ENCODE measurements around the gene ROCK2.
A peak's percentile ranks its signal among the peaks of the same experiment; 100 is the strongest.

ROCK2 gene

DNA sequence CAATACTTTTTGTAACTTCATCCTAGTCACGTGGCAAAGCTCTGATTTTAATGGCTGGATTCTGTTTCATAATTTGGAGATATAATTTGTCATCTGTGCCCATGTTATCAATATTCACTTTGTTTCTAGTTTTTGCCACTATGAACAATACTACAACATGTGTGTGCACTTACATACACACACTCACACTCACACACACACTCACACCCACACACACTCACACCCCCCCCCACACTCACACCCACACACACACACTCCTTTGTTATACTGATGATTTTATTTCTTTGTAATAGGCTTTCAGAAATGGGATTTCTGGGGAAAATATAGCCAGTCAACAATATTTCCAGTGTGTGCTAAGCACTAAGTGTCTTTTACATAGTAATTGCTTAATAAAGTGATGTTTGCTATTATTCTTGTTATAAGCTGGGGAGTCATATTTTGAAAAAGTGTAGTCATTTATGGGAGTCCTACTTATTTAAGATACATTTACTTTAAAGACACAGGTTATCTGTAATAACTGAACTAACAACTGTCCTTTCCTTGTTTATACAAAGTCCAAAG is 22.8 kb upstream of the ROCK2 start:
- no peak for DNase-seq (ENCODE audit: low spot score)

GRCh38 chr2:11366326-11366741 is 21.9 kb upstream of the ROCK2 start:
- DNase-seq (ENCODE audit: low spot score): no peak

DNA sequence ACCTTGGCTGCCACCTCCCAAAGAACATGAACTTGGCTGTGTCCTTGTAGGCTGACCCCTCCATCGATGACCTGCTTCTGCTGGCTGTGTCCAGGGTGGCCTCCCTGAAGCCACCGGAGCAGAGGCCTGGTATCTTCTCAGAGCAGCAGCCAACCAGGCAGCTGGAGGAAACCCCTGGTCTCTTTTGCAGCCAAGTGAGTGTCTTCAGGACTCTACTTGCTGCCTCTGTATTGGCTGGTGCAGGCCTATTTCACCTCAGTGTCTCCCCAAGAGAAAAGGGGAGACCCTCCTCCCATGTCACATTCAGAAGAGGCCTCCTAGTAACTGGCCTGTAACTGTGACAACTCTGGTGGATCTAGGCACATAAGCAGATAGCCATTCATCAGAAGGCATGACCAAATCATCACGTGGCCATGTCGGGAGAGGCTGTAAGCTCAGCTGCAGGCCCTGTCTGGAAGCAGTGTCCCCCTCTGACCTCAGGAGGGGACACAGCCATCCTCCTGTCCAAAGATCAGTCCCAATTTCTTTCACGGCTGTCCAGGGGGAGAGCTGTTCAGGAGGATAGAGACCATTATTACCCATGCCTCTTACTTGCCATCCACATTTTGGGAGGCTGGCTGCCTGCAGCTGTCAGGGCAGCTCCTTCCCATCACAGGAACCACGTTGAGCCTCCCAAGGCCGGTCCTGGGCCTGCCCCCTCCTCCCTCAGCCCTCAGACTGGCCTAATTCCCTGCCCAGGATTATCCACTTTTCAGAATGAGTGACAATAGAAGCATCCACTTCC is 20.9 kb upstream of the ROCK2 start:
- no peak for DNase-seq (ENCODE audit: low spot score)

GRCh38 chr2:11364565-11364887 is 20.1 kb upstream of the ROCK2 start:
- DNase-seq (ENCODE audit: low spot score): no peak

- DNase-seq (ENCODE audit: low spot score): no peak
These were observed 19.6 kb upstream of the ROCK2 start for GRCh38 chr2:11363868-11364564.

- DNase-seq (ENCODE audit: low spot score): no peak
These were observed 15.4 kb upstream of the ROCK2 start for GRCh38 chr2:11359865-11360264.

- no peak for DNase-seq (ENCODE audit: low spot score)
These were observed 13.1 kb upstream of the ROCK2 start for GRCh38 chr2:11357428-11357972.

GRCh38 chr2:11356764-11357163 is 12.3 kb upstream of the ROCK2 start:
- no peak for DNase-seq (ENCODE audit: low spot score)

DNA sequence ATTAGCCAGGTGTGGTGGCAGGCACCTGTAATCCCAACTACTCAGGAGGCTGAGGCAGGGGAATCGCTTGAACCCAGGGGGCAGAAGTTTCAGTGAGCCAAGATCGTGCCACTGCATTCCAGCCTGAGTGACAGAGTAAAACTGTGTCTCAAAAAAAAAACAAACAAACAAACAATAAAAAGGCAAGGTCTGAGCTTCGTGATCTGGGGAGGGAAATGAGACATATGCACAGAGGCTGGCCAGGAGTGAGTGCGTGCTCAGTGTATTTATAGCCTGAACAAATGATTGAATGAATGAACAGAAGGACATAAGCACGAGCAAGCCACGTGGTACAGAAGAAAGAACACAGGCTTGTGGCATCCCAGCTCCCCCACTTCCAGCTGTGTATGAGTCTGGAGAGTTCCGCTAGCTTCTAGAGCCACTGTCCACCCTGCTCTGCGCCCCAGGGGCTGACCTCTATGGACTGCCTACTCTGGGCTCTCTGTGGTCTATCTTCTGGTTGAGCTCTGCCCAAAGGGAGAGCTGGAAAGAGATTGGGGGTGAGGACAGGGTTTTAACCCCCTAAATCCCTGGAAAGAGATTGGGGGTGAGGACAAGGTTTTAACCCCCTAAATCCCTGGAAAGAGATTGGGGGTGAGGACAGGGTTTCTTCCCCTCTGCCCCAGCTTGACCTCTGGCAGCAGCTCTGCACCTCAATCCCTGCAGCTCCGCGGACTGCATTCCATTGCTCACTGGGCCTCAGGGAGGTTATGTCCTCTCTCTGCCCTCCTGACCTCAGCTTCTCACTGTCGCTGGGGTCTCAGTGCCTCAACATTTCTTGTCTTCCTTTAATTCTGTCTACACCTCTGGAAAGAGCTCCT is 11.0 kb upstream of the ROCK2 start:
- DNase-seq (ENCODE audit: low spot score): no peak

DNA sequence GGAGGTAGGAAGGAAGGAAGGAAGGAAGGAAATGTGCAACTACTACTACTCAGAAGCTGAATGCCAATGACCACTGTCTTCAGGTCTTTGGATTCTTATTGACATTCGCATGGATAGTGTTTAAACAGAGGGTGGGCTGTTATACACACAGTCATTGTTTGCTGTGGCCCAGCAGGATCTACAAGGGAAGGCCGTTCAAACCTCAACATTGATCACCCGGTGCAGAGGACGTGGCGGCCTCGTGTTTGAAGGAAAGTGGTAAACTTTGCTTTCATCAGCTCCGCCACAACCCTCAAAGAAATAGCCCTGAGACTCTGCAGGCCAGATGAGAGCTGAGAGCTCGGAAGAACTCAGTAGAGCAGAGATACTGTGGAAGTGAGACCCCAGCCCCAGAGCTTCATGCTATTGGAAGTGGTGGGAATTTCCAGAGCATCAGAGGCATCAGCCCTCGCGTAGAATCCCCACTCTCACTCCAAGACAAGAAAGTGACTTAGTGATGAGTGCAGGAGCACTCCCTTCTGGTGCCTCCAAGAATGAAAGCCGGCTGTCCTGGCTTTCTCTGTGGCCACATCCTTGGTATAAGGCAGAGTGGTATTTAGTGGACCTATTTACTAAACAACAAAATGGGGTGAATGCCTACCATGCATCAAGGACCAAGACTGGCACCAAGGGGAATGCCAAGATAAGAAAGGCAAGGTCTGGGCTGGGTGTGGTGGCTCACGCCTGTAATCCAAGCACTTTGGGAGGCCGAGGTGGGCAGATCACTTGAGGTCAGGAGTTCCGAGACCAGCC is 10.1 kb upstream of the ROCK2 start:
- no peak for DNase-seq (ENCODE audit: low spot score)

DNA sequence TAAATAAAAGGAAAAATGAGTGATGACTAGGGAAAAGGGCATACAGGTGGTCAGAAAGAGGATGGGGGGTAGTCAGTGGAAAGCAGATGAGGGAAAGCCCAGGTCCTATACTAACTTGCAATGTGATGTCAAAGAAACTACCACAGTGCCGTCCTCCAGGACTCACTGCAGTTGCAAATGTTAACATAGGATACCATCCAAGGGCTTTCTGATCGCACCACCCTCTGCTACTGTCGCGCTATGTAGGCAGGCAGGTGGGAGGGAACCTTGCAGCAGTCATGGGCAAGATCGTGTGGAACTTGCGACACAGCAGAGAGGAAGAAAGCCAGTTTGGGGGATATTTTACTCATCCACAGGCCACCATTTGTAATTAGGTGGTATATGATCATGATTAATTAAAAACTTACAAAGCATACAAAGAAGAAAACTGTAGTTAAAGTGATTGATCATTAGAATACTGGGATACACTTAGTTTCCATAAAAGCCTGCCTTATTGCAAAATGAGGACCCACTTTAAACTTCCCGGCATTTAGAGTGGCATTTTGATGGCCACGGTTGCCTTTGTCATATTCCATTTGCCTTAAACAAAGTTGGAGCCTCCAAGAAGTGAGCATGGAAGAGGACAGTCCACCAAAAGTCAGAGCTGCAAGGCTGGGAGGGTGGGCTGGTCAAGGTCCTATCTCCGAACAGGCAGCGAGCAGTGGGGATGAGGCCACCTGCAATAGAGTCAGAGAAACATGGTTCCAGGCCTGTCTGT is 8.5 kb upstream of the ROCK2 start:
- DNase-seq (ENCODE audit: low spot score): no peak

GRCh38 chr2:11348209-11348749 is 3.8 kb upstream of the ROCK2 start:
- no peak for DNase-seq (ENCODE audit: low spot score)

DNA sequence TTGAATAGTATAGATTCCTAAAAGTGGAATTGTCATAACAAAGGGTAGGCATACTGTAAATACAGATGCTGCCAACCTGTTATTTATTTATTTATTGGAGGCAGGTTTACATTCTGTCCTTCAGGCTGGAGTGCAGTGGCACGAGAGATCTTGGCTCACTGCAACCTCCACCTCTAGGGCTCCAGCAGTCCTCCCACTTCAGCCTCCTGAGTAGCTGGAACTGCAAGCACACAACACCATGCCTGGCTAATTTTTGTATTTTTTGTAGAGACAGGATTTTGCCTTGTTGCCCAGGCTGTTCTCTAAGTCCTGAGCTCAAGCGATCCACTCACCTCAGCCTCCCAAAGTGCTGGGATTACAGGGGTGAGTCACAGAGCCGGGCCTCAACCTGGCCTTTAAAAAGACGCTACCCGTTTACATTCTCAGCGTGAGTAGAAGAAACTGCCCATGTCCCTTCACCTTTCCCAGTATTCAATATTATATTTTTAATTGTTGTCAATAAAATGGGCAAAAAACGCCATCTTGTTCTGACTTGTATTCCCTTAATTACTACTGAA is 3.0 kb upstream of the ROCK2 start:
- DNase-seq (ENCODE audit: low spot score): no peak

GRCh38 chr2:11346023-11346482 is 1.6 kb upstream of the ROCK2 start:
- DNase-seq (ENCODE audit: low spot score): no peak

DNA sequence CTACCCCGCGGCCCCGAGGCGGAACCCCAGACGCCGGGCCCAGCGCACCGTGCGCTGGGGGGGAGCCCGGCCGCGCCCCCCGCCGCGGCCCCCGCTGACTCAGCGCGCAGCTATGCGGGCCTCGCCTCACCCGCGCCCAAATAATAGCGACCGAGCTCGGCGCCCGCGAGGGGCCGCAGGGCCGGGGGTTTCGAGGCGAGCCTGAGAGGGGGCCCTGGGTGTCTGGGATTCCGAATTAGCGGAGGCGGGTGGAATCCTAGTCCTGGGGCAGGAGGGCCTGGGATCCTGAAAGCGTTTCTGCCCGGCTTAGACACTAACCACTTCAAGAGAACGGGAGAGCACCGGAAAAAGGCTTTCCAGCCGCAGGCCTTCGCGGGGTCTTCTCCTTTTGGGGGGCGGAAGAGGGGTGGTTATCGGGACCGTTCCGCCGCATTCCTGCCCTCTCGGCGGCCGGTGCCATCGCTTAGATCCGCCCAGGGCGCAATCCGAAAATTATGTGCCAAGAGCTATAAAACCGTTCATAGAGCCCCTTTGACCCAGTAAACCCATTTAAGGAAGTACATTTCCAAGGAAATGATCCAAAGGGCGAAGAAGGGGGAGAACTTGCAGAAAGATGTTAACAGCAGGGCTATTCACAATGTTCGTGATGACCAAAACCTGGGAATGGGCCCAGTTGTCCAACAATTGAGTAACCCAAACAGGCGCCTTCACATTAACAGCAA is 681 bp upstream of the ROCK2 start:
- peak; percentile 6 for DNase-seq (ENCODE audit: low spot score)

DNA sequence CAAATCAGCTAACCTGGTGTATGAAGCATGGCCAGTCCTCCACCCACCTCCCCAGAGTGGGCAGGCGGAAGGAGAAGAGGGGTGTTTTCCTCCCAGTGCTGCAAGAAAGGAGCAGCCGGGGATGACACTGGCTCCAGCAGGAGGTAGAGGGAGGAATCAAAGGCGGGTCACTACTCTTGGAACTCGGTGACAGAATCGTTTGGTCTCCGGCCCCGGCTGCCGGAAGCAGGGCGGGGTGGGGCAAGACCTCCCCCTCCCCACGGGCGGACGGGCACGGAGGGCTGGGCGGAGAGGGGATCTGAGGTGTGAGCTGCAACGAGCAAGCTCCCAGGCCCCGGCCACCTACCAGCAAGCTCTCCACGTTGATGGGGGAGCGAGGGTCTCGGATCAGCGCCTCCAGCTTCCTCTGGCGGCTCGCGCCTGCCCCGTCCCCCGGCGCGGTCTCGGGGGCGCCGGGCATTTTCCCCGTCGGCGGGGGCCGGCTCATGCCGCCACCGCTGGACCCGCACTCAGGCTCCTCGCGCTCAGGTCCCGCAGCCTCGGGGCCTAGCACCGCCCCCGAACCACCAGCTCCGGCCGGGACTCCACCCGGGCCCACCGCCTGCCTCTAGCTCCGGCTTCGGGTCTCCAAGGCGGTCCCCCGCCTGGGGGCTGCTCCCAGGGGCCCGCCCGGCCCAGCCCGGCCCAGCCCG is 640 bp downstream of the ROCK2 start:
- DNase-seq (ENCODE audit: low spot score): peak; percentile 37

DNA sequence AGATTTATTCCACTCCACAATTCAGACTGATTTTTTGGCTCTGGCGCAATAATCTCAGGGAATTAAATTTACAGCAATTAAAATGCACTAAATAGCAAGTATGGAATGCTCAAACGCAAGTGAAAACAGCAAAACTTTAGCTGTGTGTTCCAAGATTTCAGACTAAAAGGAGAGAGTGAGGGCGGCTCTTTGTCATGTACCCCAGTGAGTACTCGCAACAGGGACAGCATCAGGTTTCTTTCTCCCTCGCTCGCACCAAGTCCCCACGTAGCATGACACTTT is 1.1 kb downstream of the ROCK2 start:
- DNase-seq (ENCODE audit: low spot score): no peak

DNA sequence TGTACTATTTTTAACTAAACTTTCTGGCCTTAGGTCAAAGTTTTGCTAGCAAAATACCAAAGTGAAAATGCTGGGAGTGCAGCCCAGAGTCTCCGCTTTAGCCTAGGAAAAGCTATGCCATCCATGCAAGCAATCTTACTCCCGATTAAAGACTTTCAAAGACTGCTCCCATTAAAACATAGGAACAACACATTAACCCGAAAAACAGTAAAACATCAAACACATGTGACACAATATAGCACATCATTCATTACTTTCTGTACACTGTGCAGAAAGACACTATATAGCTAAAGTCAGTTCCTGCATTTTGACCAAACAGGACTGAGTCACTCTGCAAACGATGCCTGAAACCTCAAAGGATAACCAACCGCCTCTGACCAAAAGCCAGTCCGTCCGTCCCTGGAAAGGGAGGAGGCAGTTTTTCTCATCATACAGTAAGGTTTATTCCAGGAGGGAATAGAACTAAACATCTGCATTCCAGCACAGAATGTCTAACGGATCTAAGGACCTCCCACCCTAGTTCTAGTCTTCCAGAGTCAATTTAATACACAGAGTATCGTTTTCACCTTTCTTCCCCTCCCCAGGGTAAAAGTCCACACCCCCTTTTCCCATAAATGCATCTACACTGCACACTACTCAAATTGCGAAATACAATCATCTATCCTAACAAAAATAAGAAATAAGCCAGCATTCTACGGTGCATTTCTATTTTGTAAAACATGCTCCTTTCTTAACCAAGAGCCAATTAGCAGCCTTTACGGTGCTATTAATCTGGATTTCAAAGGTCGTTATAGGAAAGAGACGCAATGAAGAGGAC is 1.7 kb downstream of the ROCK2 start:
- DNase-seq (ENCODE audit: low spot score): peak; percentile 18

Data from activated CD4-positive, alpha-beta T cell treated with anti-CD3 and anti-CD28 coated beads, Interleukin-2, Interleukin-4, amounts not matched to agents 100 ng/mL and 50 ng/mL, durations not matched to agents 16 hours and 8 hours (primary cell).